Tibial nerve (tissue), 4 donors: ENCODE measurements around the gene CNP.

Experiments
- EP300 ChIP-seq, 2 donors: sonication (generic); formaldehyde crosslinking; IDR thresholded peaks; one replicate each; pipeline ENCODE4 v1.6.1; 2017; ENCODE audit warnings: antibody characterized with exemption in 2 of 2, mild to moderate bottlenecking in 1 of 2
- POLR2A ChIP-seq, 2 donors: fragments of 450-650 bp; IDR thresholded peaks; one replicate each; pipeline ENCODE4 v1.6.1; 2017; ENCODE audit warnings: antibody characterized with exemption in 2 of 2, mild to moderate bottlenecking in 2 of 2, moderate library complexity in 2 of 2
- TF ChIP-seq, protein P1 (sequence below), 5 experiments: fragments of 200-600 bp in 3 of 5; fragments of 450-650 bp in 2 of 5; sonication (generic) in 3 of 5; IDR thresholded peaks; one replicate each; pipeline ENCODE4 v1.5.1; 2016 to 2019; ENCODE audit warnings: antibody characterized with exemption in 5 of 5, mild to moderate bottlenecking in 3 of 5, moderate library complexity in 2 of 5

DNA sequence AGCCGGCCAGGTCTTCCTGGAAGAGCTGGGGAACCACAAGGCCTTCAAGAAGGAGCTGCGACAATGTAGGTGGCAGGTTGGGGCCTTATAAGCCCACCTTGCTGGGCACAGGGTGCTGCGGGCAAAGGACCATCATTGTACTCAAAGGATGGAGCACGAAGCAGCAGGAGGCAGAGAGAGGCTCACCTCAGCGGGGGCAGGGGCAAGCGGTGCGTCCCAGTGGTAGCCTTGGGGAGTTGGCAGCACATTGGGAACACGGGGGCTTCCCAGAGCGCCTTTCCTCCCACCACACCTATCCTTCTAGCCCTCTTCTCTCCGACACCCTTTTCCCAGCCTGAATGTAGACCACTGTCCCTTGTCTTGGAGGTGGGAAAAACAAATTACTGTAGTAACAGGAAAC is 2.1 kb downstream of the CNP start:
- TF ChIP-seq, protein P1, sequence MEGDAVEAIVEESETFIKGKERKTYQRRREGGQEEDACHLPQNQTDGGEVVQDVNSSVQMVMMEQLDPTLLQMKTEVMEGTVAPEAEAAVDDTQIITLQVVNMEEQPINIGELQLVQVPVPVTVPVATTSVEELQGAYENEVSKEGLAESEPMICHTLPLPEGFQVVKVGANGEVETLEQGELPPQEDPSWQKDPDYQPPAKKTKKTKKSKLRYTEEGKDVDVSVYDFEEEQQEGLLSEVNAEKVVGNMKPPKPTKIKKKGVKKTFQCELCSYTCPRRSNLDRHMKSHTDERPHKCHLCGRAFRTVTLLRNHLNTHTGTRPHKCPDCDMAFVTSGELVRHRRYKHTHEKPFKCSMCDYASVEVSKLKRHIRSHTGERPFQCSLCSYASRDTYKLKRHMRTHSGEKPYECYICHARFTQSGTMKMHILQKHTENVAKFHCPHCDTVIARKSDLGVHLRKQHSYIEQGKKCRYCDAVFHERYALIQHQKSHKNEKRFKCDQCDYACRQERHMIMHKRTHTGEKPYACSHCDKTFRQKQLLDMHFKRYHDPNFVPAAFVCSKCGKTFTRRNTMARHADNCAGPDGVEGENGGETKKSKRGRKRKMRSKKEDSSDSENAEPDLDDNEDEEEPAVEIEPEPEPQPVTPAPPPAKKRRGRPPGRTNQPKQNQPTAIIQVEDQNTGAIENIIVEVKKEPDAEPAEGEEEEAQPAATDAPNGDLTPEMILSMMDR (IDR thresholded peaks at IDR 0.05): no peak
- TF ChIP-seq POLR2A (IDR thresholded peaks at IDR 0.05) (no peak), EP300 (IDR thresholded peaks at IDR 0.05) (no peak)
